HG03565 (cell line): ENCODE measurements around the gene IL22RA1.

ENCODE experiments used
- ATAC-seq: cut with Tn5 transposase; IDR thresholded peaks from one replicate; pipeline ENCODE4 v1.9.1; 2021; ENCODE audit warnings: mild to moderate bottlenecking, moderate library complexity; ENCODE audit not compliant: unreplicated experiment

Gene IL22RA1

DNA sequence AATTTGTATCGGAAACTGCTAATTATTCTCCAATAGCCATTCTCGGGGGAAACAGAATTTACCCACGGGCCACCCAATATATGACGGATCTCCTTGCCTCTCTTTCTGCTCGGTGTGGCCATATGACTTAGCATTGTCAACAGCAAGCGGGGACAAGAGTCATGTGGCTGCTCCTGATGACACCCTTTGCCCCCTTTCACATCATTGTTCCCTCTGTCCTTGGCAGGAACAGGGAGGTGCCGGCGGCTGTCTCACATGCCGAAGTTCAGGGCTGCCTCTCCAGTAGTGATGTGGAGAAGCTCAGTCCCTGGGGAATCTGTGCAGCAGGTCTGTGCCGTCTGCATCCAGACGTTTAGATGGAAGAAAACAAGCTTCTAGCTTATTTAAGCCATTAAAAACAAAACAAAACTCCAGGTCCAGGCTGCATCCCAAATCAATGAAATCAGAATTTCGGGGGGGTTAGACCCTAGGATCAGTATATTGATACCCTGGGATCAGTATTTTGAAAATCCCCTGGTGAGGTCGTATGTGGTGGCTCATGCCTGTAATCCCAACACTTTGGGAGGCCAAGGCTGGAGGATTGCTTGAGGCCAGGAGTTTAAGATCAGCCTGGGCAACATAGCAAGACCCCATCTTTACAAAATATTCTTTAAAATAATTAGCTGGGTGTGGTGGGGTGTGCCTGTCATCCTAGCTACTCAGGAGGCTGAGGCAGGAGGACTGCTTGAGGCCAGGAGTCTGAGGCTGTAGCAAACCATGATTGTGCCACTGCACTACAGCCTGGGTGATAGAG lies 41.8 kb downstream of the IL22RA1 start:
- no peak for ATAC-seq

DNA sequence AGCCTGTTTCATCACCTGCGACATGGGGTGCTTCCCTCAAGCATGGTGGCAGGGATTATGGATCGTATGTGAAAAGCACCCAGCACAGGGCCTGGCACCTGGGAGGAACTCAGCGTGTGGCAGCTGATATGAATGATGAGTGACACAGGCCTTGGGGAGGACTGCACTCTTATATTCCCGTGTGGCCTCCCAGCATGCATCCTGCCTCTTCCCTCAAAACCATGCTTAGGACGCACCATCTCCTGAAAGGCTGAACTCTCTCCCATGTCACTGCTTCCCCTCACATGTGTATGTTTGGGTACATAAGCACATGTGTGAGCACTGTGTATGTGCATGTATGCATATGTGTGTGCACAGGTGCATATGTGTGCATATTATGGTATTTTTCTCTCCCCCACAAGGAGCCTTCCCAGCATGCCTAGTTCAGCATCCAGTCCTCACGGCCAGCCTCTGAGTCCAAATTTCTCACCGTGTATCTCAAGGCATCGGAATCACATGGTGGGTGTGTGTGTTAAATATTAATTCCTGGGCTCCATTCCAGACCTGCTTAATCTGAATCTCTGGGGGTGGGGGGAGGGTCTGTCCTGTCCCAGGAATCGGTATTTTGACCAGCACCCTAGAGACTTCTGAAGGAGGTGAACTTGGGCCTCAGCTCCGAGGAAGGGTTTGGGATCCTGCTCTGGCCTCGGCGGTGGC lies 43.8 kb downstream of the IL22RA1 start:
- ATAC-seq = no peak

- ATAC-seq = no peak
Measured at GRCh38 chr1:24098102-24098501, 44.8 kb downstream of the IL22RA1 start.

DNA sequence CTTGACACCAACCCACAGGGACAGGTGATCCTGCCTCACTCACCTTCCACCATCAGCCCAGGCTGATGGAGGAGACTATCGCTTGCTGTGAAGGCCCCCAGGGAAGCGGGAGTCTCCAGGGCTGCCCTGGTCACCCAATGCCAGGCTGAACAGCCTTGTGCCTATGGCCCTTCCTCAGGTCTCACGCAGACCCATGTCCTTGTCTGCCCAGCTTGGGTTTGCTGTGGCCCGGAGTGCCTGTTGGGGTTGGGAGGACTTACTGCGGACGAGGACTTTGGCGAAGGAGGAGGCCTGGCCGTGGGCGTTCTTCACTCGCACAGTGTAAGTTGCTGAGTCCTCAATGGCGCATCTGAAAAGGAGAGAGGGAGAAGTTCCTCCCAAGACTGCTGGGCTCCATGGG lies 45.3 kb downstream of the IL22RA1 start:
- no peak for ATAC-seq

- no peak for ATAC-seq
Measured at GRCh38 chr1:24096739-24097103, 46.2 kb downstream of the IL22RA1 start.

GRCh38 chr1:24096009-24096738 lies 46.8 kb downstream of the IL22RA1 start:
- ATAC-seq = no peak

GRCh38 chr1:24095140-24095859 lies 47.6 kb downstream of the IL22RA1 start:
- ATAC-seq = no peak

GRCh38 chr1:24094554-24094953 lies 48.4 kb downstream of the IL22RA1 start:
- ATAC-seq = no peak

- ATAC-seq = no peak
Measured at GRCh38 chr1:24093732-24094131, 49.2 kb downstream of the IL22RA1 start.

GRCh38 chr1:24092979-24093378 lies 50.0 kb downstream of the IL22RA1 start:
- no peak for ATAC-seq

- ATAC-seq = no peak
Measured at GRCh38 chr1:24091971-24092482, 50.9 kb downstream of the IL22RA1 start.

GRCh38 chr1:24090736-24091135 lies 52.2 kb downstream of the IL22RA1 start:
- no peak for ATAC-seq

GRCh38 chr1:24089743-24090555 lies 53.0 kb downstream of the IL22RA1 start:
- no peak for ATAC-seq

DNA sequence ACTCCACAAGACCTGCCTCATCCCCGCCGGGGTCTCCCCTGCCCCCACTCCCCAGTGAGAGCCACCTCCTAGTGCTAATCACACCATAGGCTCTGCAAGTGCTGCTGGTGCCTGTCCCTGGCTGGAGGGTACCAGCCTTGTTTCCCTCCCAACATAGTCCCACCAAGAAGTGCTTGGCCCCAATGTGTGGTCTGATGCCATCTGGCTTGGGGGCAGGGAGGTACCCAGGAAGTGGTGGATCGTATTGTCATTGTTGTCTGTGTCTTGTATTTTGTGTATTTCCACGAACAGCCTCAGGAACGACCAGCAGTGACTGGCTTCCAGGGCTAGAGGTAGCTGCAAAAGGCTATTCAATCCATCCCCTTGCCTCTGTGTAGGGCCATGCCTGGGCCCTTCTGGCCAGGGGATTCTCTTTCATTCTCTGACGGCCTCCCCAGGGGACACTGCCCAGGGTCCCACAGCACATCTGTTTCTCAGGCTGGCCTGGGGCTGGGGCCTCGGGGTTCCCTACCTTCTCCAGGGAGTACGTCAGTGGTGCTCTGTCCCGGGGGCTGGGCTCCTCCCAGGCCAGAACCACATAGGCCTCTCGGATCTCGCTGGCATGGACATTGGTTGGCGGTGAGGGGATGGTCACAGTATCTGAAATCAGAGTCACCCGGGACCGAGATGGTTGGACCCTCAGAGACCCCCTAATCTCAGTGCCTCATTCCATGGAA lies 53.8 kb downstream of the IL22RA1 start:
- ATAC-seq = no peak

DNA sequence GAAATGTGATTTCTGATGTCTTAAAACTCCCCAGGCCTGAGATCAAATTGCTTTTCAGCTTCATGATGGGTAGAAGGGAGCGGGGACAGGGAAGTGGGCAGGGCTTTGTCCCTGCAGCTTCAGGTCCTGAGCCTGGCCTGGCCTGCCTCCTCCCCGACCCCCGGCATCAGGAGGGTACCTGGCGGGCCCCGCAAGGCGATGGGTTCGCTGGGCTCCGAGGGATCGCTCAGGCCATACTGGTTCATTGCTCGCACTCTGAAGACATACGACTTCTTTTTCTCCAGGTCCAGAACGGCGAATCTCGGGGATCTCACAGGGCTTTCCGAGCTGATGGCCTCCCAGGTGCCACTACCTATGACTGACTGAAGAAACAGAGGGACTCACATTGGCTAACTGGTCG lies 56.5 kb downstream of the IL22RA1 start:
- ATAC-seq = no peak

DNA sequence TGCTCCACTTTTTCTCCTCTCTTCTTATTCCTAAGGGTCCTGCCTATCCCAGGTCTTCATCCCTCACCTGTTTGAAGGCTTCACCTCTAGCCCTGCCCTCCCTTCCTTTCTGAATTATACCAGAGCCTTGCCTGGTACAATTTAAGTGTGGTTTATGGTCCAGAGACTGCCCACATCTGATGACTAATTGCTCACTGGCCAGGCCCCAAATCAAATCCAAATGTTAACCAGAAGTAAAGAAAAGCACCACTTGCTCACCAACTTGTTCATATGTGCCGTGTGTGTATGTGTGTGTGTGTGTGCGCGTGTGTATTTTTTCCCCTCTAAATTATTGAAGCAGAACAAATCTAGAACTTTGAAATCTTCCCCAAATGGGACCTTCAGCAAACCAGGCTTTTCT lies 57.4 kb downstream of the IL22RA1 start:
- ATAC-seq = no peak

DNA sequence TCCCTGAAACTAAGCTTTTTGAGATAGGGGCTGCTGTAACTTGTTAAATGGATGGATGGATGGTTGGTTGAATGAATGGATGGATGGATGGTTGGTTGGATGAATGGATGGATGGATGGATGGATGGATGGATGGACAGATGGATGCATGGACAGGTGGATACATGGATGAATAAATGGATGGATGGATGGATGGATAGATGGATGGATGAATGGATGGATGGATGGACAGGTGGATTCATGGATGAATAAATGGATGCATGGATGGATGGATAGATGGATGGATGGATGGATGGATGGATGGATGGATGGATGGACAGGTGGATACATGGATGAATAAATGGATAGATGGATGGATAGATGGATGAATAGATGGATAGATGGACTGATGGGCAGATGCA lies 57.9 kb downstream of the IL22RA1 start:
- ATAC-seq = no peak

GRCh38 chr1:24084050-24084449 lies 58.9 kb downstream of the IL22RA1 start:
- ATAC-seq = no peak

DNA sequence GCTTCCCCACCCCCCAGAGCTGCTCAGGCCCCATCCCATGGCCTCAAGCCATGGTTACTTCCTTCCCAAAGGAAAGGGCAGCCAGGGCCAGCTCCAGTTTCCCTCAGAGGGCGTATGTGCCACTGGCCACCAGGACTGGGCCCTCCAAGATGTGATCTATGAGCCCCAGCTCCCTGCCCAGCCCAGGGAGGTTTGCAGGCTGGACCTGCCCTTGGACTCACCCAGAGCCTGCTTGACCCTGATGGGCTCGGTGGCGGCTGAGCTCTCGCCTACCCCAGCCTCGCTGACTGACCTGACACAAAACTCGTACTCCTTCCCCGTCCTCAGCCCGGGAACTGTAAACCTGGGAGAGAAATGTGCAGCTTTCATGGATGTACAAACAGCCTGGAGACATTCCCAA lies 60.6 kb downstream of the IL22RA1 start:
- no peak for ATAC-seq

DNA sequence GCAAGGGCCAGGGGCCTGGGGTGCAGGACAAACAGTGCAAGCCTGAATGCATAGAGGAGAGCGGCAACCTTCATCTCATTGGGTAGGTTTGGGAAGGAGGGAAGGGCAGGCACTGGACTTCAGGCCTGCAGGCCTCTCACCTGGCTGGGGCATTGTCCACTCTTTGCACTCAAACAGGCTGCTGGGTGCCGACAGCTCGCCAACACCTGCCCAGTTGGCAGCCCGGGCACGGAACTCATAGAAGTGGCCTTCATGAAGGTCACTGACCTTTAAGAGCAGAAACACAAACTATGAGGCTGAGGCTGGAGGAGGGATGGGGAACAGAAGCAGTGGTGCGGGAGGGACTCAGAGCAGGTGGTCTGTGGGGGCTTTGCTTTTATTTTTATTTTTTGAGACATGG lies 61.8 kb downstream of the IL22RA1 start:
- no peak for ATAC-seq
